ENCODE results near the gene PDSS2.
"Not testable (repeated sequence)": the region's sequence is repeated elsewhere in the genome, so short reads cannot be mapped to it uniquely, and the experiment has no call there.

DNA sequence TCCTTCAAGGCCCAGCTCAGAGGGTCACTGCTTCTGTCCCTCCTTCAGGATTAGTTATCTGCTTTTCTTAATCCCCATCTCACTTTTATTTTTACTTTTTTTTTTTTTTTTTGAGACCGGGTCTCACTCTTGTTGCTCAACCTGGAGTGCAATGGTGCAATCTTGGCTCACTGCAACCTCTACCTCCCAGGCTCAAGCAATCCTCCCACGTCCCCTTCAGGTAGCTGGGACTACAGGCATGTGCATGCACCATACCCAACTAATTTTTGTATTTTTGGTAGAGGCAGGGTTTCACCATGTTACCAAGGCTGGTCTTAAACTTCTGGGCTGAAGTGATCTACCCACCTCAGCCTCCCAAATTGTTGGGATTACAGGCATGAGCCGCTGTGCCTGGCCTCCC is 16.5 kb upstream of the PDSS2 start:
- not testable (repeated sequence) for TF ChIP-seq CTCF, POLR2A (IDR thresholded peaks at IDR 0.05)
